Inflammatory macrophage treated with lipopolysaccharide for 1 hour (primary cell): Measurements from ENCODE around the gene MYO9B.

ENCODE experiments used
- DNase-seq, 2 donors: peaks; one replicate each; pipeline ENCODE4 v3.0.0-alpha.2; 2020 to 2022

MYO9B gene

DNA sequence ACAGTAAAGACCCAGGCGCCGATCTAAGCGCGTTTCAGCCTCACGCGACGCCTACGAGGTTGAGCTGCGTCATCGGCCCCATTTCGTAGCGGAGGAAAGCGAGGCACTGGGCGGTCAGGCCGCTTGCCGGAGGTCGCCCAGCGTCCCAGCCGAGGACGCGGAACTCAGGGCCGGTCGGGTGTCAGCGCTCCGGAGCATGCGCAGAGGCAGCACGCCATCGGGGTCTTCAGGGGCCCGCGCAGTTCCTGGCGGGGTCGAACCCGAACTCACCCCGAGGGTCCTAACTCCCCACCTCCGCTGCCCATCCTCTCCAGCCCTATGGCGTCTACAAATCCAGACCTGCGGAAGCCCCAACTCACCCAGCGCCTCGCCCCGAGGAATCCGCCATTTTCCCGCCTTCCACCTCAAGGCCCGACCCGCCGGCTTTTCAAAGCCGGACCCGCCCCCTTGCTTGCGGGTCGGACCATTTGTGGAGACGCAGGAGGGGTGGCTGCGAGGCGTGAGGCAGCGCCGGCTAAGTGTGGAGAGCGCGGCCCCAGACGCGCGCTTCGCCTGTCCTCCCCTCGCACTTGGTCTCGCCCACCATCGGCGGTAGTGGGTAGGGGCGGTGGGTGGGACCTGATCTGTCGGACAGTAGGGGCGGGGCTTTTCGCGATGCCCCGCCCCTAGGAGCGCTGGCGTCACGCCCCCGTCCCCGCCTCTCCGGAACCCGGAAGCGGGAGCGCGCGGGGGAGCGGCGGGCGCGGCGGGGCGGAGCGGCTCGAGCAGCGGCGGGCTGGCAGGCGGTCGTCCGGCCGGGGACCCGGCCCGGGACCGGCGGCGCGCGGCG is at the start of gene MYO9B, which contains the start of gene HAUS8:
Gene MYO9B, plus strand, starts transcription at position 743 of the 829 bp plus-strand sequence. CDS start 25,941 bp downstream, outside the sequence.
Gene HAUS8, minus strand, starts transcription at position 418 of the 829 bp plus-strand sequence. Its CDS starts 30 bp downstream, at position 388.
- DNase-seq, result peak; percentile 99 to 100

GRCh38 chr19:17025991-17026658 is 49.5 kb upstream of the MYO9B start:
- peak; percentile 39 to 51 for DNase-seq

GRCh38 chr19:17026706-17027534 is 48.7 kb upstream of the MYO9B start, which contains the start of gene CPAMD8:
CPAMD8 (minus strand) TSS chr19:17026810; CDS start chr19:17026642, 168 bp downstream.
- no peak for DNase-seq

DNA sequence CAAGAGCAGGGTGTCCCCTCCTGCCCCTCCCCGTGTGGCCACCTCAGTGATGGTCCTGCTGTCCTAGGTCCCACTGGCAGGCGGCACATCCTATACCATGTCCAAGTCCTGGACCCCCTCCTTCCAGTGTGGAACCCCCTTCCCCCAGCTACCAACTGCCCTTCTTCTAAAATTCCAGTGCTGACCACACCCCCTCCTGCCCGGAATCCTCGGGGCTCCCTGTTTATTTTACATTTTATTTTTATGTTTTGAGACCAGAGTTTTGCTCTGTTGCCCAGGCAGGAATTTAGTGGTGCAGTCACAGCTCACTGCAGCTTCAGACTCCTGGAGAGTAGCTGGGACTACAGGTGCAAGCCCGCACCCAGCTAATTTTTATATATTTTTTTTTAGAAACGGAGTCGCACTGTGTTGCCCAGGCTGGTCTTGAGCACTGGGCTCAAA is 48.0 kb upstream of the MYO9B start:
- DNase-seq, result no peak

GRCh38 chr19:17031741-17032140 is 43.8 kb upstream of the MYO9B start:
- DNase-seq, result no peak

- peak; percentile 75 to 90 for DNase-seq
These were observed 39.6 kb upstream of the MYO9B start for GRCh38 chr19:17035842-17036424.

DNA sequence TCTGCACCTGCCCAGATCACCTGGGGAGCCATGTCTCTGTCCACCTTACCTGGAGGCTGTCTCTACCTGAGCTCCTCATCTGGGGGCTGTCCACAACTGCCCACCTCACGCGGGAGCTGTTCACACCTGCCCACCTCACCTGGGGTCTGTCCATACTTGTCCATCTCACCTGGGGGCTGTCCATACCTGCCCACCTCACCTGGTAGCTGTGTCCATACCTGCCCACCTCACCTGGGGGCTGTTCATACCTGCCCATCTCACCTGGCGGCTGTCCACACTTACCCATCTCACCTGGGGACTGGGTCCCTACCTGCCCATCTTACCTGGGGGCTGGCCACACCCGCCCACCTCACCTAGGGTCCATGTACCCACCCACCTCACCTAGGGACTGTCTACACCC is 38.9 kb upstream of the MYO9B start:
- no peak for DNase-seq

DNA sequence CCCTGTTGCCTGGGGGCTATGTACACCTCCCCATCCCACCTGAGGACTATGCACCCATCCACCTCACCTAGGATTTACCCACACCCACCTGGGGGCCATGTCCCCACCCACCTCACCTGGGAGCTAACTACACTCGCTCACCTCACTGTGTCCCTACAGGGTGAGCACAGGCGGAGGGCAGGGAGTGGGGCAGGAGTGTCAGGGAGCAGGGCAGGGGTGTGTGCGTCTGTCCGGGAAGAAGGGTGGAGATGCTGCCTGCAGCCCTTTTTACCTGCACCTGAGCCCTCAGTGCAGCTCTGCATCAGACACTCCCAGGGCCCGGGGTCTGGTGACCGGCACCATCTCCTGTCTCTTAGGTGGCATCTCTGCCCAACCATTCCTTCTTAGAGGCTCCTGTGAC is 38.4 kb upstream of the MYO9B start:
- DNase-seq, result no peak

- no peak for DNase-seq
These were observed 37.5 kb upstream of the MYO9B start for GRCh38 chr19:17037966-17038500.

- no peak for DNase-seq
These were observed 33.6 kb upstream of the MYO9B start for GRCh38 chr19:17041976-17042375.

GRCh38 chr19:17043744-17044143 is 31.8 kb upstream of the MYO9B start:
- no peak for DNase-seq

DNA sequence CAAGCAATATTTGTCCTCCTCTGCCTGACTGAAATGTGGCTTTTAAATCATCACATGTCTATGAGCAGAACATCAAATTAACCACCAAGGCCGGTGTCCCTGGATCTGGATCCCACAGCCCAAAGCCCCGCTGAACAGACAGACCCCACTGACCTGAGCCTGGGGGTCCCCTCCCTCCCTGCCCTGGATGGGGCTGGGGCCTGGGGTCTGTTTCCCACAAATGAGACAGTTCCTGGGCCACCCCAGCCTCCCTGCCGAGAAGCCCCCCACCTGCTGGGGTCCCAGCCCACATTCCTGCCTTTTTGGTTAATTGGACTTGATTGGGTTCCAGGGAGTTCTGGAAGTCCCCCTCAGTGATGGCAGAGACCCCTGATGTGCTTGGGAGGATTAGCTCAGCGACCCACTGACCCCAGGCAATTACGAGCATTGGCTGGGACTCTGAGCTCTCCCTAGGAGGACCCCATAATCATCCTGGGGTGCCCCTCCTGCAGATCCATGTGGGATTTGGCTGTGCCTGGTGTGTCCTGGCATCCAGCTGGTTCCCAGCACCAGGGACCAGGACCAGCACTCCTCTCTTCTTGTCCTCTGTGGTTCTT is 29.6 kb upstream of the MYO9B start:
- no peak for DNase-seq

DNA sequence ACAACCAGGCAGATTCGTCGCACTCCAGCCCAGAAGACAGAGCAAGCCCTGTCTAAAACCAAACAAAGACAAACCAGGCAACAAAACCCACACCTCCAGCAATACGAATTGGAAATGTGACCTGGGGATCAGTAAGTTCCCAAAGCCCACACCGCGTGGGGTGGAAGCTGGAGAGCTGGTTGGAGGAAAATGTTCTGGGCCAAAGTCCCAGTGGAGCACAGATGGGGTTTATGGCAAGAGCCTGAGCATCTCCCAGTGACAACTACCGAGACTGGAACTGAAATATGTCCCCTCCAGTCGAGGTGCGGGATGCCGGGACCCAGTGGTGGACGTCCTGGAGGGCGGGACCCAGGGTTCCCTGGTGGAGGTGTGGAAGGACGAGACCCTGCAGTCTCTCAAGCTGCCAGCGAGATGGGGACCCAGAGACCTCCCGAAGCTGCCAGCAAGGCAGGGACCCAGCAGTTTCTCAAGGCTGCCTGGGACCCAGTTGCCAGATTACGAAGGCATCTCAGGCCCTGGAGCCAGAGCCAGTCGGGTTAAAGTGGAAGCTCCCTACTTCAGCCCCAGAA is 26.6 kb upstream of the MYO9B start:
- DNase-seq, result no peak

DNA sequence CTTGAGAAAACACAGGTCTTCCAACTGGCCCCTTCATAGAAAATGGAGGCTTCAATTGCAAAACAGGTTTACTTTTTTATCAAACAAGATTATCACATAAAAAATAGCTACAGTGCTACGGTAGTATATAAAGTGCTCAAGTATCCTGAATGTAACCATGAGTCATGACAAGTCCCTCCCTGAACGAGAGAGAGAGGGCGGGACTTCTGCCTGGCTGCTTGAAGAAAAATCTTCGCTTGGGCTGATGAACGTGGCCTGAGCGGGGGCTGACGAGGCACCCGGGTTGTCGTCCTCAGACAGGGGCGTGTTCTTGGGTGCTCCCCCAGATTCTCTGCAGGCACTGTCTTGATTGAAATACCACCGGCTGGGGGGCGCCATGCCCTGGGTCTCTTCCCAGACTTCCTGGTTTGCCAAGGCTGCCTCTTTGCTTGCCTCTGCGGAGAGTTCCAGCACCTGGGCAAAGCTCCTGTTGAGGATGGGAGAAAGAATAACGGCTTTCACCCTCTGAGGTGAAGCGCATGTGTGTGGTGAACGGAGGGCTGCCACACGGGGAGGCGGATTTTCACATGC is 25.8 kb upstream of the MYO9B start:
- no peak for DNase-seq

- peak; percentile 35 to 72 for DNase-seq
These were observed 23.1 kb upstream of the MYO9B start for GRCh38 chr19:17052439-17052838.

DNA sequence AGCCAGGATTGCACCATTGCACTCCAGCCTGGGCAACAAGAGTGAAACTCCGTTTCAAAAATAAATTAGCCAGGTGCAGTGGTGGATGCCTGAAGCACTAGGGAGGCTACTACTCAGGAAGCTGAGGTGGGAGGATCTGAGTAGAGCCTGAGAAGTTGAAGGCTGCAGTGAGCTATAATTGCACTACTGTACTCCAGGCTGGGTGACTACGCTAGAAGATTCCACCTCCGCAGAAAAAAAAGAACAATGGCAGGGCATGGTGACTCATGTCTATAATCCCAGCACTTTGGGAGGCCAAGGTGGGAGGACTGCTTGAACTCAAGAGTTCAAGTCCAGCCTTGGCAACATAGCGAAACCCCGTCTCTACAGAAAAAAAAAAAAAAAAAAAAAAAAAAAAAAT is 20.8 kb upstream of the MYO9B start:
- no peak for DNase-seq

- no peak for DNase-seq
These were observed 19.9 kb upstream of the MYO9B start for GRCh38 chr19:17055636-17056035.

DNA sequence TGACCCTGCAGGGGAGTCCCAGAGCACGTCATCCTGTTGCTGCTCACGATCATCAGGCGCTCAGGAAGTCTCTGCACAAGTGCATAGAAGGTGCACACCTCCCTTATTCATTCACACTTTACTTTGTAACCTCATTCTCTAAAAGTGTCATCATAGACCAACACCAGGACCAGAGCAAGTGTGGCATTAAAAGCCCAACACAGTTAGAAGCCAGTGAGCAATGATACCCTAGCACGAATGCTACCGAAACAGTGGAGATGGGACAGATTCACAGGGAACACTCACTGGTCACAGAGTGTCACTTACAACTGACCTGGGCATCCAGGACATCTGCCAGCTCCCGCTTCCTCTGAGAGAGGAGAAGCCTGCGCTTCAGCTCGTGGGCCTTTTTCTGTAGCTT is 17.3 kb upstream of the MYO9B start:
- no peak for DNase-seq

DNA sequence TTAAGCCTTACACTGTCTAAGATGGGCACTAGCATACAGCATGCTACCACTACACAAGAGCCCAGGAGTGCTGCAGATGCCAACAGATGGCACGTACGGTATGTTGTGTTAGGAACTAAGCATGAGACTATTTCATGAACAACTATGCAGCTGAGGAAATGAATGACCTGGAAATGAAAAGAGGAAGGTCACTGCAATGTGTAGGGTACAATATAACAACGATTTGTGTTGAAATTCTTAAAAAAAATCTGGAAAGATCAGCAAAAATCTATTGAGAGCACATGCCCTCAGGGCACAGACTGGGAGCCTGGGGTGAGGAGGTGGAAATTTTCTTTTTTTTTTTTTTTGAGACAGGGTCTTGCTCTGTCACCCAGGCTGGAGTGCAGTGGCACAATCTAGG is 14.8 kb upstream of the MYO9B start:
- DNase-seq, result peak; percentile 52 to 67

DNA sequence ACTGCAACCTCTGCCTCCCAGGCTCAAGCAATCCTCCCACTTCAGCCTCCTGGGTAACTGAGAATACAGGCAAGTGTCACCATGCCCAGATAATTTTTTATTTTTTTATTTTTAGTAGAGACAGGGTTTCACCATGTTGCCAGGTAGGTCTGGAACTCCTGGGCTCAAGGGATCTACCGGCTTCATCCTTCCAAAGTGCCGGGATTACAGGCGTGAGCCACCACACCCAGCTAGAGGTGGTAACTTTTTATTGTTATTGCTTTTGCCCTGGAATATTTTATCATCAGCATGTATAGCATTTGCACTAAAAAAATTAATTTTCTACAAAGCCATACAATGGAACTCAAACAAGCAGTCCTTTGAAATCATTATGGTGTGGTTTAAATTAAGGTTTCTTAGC is 14.4 kb upstream of the MYO9B start:
- DNase-seq, result no peak

- no peak for DNase-seq
These were observed 13.9 kb upstream of the MYO9B start for GRCh38 chr19:17061691-17062090.
